ENCODE data around the gene HMGCL. TPM values are rescaled to one million over a fixed set of nuclear protein-coding genes. Genes with fewer than 3 reads are reported as not detected.

The HMGCL gene
- 36.9 TPM for total RNA-seq (2013)
- polyA plus RNA-seq (10 to 100 TPM; 17.8 to 26.7 (median 22.1) TPM), polyA minus RNA-seq (17.5 and 18.2 TPM in 2 replicates), total RNA-seq (8.1 to 73.4 (median 22.4) reads per million in 11 experiments)

DNA sequence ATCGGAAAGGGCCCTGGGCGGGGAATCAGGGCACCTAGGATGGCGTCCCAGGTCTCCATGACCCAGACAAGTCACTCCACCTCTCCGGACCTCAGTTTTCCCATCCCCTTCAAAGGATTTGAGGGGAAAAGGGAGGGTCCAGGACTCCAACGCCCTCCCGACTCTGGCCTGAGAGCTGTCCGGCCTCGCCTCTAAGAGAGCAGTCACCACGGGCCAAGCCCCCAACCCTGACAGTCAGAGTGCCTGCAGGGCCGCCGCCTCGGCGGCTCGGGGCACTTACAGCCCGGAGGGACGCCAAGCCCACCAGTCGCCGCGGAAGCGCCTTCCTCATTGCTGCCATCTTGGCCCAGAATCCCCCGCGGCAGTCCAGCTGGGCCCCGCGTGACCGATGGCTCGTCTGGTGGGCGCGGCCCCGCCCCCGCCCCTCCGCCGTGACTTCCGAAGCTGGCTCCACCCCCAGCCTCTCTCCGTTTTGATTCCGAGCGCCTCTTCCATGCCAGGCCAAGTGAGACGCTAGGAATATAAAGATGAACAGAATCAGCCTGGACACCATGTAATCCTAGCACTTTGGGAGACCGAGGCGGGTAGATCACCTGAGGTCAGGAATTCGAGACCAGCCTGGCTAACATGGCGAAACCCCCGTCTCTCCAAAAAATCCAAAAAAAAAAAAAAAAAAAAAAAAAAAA lies at the start of gene HMGCL:
Gene HMGCL (minus strand): TSS at position 354 of the 686 bp plus-strand sequence. CDS start 14 bp downstream, at position 340.
- Mint-ChIP-seq H3K27ac (peak within 1 kb of the TSS; percentile 95 to 99 (median 97)), H3K27me3 (ENCODE audit: low read depth in 3 of 3) (peaks cover 0 to 2% (median 0%) of the 10 kb centered on the region in 3 donors), H3K9me3 (no peaks in the 10 kb centered on the region), H3K4me3 (peak within 1 kb of the TSS; percentile 92 to 98), H3K36me3 (peaks cover 2 to 5% of the 10 kb centered on the region in 2 donors), H3K4me1 (peaks cover 22% of the 10 kb centered on the region)
- peaks cover 0 to 4% of the 10 kb centered on the region in 2 donors for H3K36me3 ChIP-seq (replicated peaks in 1 of 2; ENCODE audit: control insufficient read depth in 1 of 2, insufficient read depth in 2 of 2, low read length in 2 of 2)
- peaks cover 10 to 19% of the 10 kb centered on the region in 2 donors for H3K4me1 ChIP-seq (ENCODE audit: control insufficient read depth in 1 of 2, insufficient read depth in 2 of 2, low read length in 2 of 2)
- peak within 1 kb of the TSS; percentile 99 for H3K9ac ChIP-seq (ENCODE audit: insufficient read depth, low read length, poor library complexity, severe bottlenecking)
- peak within 1 kb of the TSS; percentile 89 for H2AFZ ChIP-seq (ENCODE audit: insufficient read depth, low read depth, low read length, poor library complexity, severe bottlenecking)
- no peaks in the 10 kb centered on the region for H3K9me3 ChIP-seq (replicated peaks in 1 of 2; ENCODE audit: control insufficient read depth in 1 of 2, insufficient read depth in 1 of 2, low read length in 2 of 2)
- DNase-seq: peak; percentile 88 to 92 (median 90)
- peaks cover 15% of the 10 kb centered on the region for H3K79me2 ChIP-seq (ENCODE audit: insufficient read depth, low read length)
- peak within 1 kb of the TSS; percentile 83 to 90 (median 87) for H3K4me3 ChIP-seq (replicated peaks in 1 of 3; ENCODE audit: low read depth in 2 of 3, low read length in 3 of 3)
- H3K4me2 ChIP-seq (replicated peaks; ENCODE audit: extremely low read depth, low read length, poor library complexity, severe bottlenecking): peak within 1 kb of the TSS; percentile 83
- H3K27me3 ChIP-seq (ENCODE audit: control insufficient read depth in 2 of 2, insufficient read depth in 2 of 2, low read length in 2 of 2): no peaks in the 10 kb centered on the region
- intact Hi-C loops (cut with micrococcal nuclease): no loop called here
- peak within 1 kb of the TSS; percentile 84 to 99 for H3K27ac ChIP-seq (ENCODE audit: low read depth in 1 of 2, low read length in 2 of 2)
- H4K20me1 ChIP-seq (ENCODE audit: insufficient read depth, low read length): no peaks in the 10 kb centered on the region
- under 1% methylated on average over 32 of the region's 42 CpGs for WGBS (ENCODE audit: insufficient coverage)
- no peak for TF ChIP-seq CTCF (IDR thresholded peaks at IDR 0.05)

DNA sequence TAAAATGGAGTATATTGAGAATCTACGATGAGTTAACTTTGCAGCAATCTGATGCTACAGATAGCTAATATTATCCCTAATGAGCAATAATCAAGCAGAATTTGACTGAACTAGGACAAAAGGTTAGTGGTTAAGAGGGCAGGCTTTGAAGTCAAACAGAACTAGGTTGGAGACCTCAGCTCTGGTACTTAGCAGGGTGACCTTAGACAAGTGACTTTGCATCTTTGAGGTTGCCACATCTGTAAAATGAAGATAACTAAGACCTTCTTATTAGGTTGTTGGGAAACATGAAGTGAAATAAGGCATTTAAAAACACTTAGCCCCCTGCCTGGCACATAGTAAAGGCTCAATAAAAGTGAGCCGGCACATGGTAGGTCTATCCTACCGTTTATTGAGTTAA lies 47.2 kb upstream of the HMGCL start:
- 67% methylated on average over 1 of the region's 3 CpGs for WGBS (ENCODE audit: insufficient coverage)
- Histone ChIP-seq H3K4me1 (ENCODE audit: control insufficient read depth in 1 of 2, insufficient read depth in 2 of 2, low read length in 2 of 2) (peaks cover 29 to 33% of the 10 kb centered on the region in 2 donors), H4K20me1 (ENCODE audit: insufficient read depth, low read length) (no peaks in the 10 kb centered on the region), H3K79me2 (ENCODE audit: insufficient read depth, low read length) (peaks cover 5% of the 10 kb centered on the region), H3K9me3 (replicated peaks in 1 of 2; ENCODE audit: control insufficient read depth in 1 of 2, insufficient read depth in 1 of 2, low read length in 2 of 2) (peaks cover 0 to 1% of the 10 kb centered on the region in 2 donors), H2AFZ (ENCODE audit: insufficient read depth, low read depth, low read length, poor library complexity, severe bottlenecking) (no peak overlapping the region), H3K27ac (ENCODE audit: low read depth in 1 of 2, low read length in 2 of 2) (no peak overlapping the region), H3K9ac (ENCODE audit: insufficient read depth, low read length, poor library complexity, severe bottlenecking) (no peak overlapping the region), H3K27me3 (ENCODE audit: control insufficient read depth in 2 of 2, insufficient read depth in 2 of 2, low read length in 2 of 2) (no peaks in the 10 kb centered on the region), H3K36me3 (replicated peaks in 1 of 2; ENCODE audit: control insufficient read depth in 1 of 2, insufficient read depth in 2 of 2, low read length in 2 of 2) (no peaks in the 10 kb centered on the region), H3K4me3 (replicated peaks in 1 of 3; ENCODE audit: low read depth in 2 of 3, low read length in 3 of 3) (no peak overlapping the region), H3K4me2 (replicated peaks; ENCODE audit: extremely low read depth, low read length, poor library complexity, severe bottlenecking) (no peak overlapping the region)
- Mint-ChIP-seq H3K27me3 (ENCODE audit: low read depth in 3 of 3) (peaks cover 0 to 11% (median 0%) of the 10 kb centered on the region in 3 donors), H3K36me3 (no peaks in the 10 kb centered on the region), H3K27ac (no peak overlapping the region), H3K4me3 (no peak overlapping the region), H3K4me1 (peaks cover 31% of the 10 kb centered on the region), H3K9me3 (peaks cover 2 to 16% (median 4%) of the 10 kb centered on the region in 7 donors)
- no peak for DNase-seq
- no peak for TF ChIP-seq CTCF (IDR thresholded peaks at IDR 0.05)
- intact Hi-C loops (cut with micrococcal nuclease): no loop called here
